Measurements from ENCODE around the gene CGB1. TPM values are rescaled to one million over a fixed set of nuclear protein-coding genes. Genes with fewer than 3 reads are reported as not detected.

CGB1 gene
- total RNA-seq, 1 donor from 2014 or later = not detected

DNA sequence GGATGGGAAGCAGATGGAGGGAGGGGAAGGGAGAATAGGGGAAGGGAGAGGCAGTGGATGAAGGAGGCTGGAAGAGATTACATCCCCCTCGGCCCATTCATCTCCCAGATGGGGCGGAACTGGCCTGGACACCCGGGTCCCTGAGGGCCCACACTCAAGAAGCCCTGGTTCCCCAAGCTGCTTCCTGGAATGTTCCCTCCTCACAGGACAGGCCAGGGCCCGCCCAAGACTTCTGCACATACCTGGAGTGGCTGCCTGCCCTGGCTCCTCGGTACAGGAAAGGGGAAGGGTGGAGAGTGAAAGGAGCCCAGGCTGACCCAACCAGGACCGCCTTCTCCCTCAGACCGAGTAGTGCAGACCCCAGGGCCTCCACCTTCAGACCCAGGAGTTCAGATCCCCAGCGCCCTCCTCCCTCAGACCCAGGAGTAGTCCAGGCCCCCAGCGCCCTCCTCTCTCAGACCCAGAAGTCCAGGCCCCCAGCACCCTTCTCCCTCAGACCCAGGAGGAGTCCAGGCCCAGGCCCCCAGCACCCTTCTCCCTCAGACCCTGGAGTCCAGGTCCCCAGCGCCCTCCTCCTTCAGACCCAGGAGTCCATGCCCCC is 27.4 kb upstream of the CGB1 start:
- H3K4me1 Mint-ChIP-seq = no peaks in the 10 kb centered on the region
- intact Hi-C loops (cut with micrococcal nuclease) = no loop called here
- CTCF ChIA-PET = no interaction called here
- TF ChIP-seq, protein P1, sequence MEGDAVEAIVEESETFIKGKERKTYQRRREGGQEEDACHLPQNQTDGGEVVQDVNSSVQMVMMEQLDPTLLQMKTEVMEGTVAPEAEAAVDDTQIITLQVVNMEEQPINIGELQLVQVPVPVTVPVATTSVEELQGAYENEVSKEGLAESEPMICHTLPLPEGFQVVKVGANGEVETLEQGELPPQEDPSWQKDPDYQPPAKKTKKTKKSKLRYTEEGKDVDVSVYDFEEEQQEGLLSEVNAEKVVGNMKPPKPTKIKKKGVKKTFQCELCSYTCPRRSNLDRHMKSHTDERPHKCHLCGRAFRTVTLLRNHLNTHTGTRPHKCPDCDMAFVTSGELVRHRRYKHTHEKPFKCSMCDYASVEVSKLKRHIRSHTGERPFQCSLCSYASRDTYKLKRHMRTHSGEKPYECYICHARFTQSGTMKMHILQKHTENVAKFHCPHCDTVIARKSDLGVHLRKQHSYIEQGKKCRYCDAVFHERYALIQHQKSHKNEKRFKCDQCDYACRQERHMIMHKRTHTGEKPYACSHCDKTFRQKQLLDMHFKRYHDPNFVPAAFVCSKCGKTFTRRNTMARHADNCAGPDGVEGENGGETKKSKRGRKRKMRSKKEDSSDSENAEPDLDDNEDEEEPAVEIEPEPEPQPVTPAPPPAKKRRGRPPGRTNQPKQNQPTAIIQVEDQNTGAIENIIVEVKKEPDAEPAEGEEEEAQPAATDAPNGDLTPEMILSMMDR (IDR thresholded peaks at IDR 0.05) = no peak
- POLR2A ChIA-PET = no interaction called here
- no peaks in the 10 kb centered on the region for H3K9me3 Mint-ChIP-seq
- peaks cover 42% of the 10 kb centered on the region for H3K27me3 Mint-ChIP-seq
- ATAC-seq (ENCODE audit: low read depth) = no peak
- no peak overlapping the region for H3K4me3 Mint-ChIP-seq
- no peaks in the 10 kb centered on the region for H3K36me3 Mint-ChIP-seq (ENCODE audit: low read depth)
- H3K27ac Mint-ChIP-seq = no peak overlapping the region
- DNase-seq = no peak

DNA sequence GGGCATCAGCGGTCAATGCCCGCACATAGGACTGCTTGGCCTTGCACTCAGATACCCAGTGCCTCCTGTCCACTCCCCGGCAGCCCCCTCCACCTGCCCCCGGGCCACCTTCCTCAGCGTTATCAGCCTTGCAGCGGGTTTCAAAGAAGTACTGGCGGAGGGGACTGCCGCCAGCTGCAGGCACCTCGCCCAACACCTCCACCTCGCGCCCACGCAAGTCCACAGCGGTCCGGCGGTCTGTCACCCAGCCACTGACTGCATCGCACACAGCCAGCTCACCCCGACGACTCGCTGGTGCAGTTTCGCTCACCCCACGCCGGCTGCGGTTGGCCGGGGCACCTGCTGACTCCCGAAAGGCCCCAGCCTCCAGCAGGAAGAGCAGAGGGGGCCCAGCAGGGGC is 24.8 kb upstream of the CGB1 start:
- POLR2A ChIA-PET = no interaction called here
- CTCF ChIA-PET = no interaction called here
- Mint-ChIP-seq H3K4me1 (peaks cover 17% of the 10 kb centered on the region), H3K4me3 (no peak overlapping the region), H3K9me3 (no peaks in the 10 kb centered on the region), H3K36me3 (ENCODE audit: low read depth) (no peaks in the 10 kb centered on the region), H3K27me3 (peaks cover 43% of the 10 kb centered on the region), H3K27ac (no peak overlapping the region)
- no peak for ATAC-seq (ENCODE audit: low read depth)
- intact Hi-C loops (cut with micrococcal nuclease) = no loop called here
- no peak for DNase-seq
- TF ChIP-seq, protein P1 (IDR thresholded peaks at IDR 0.05) = no peak

DNA sequence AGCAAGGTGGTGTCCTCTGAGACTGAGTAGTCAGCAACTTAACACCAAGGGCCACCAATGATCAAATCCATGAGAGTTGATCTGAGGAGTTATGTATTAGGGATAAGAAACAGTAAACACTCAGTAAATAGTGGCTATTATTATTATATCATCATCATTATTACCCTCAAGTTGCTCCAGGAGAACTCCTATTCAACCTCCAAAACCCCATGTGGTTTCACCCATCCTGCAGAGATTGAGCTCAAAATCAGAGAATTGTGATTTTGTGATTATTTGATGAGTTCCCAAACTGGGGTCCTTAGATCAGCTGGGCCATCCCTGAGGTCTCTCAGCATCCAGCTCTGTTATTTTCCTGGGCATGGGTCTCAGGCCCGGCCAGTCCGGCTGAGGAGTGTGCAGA is 24.3 kb upstream of the CGB1 start:
- POLR2A ChIA-PET = no interaction called here
- no peak for DNase-seq
- H3K4me1 Mint-ChIP-seq = peaks cover 22% of the 10 kb centered on the region
- H3K27me3 Mint-ChIP-seq = peaks cover 39% of the 10 kb centered on the region
- ATAC-seq (ENCODE audit: low read depth) = no peak
- no peak overlapping the region for H3K4me3 Mint-ChIP-seq
- H3K9me3 Mint-ChIP-seq = no peaks in the 10 kb centered on the region
- CTCF ChIA-PET = no interaction called here
- H3K27ac Mint-ChIP-seq = no peak overlapping the region
- TF ChIP-seq, protein P1 (IDR thresholded peaks at IDR 0.05) = no peak
- intact Hi-C loops (cut with micrococcal nuclease) = no loop called here
- H3K36me3 Mint-ChIP-seq (ENCODE audit: low read depth) = no peaks in the 10 kb centered on the region

DNA sequence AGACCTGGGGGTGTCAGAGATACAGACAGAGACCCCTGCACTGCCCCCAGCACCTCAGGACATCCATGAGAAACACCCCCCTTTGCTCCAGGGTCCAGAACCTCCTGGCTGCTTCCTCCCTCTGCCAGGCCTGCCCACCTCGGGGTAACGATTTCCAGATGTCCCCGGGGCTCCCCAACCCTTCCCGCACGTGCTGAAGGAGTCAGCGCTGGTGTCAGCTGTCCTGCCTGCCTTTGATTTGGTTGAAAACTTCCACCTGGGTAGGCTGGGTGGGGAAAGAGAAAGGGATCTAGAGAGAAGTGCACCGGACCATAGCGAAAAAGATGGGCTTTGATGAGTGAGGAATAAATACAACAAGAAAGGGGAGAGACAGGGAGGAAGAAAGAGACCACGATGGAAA is 22.4 kb upstream of the CGB1 start:
- intact Hi-C loops (cut with micrococcal nuclease) = loop anchor here (5.0 kb wide), 1 partner anchor 42 kb away; the partner anchor contains the start of gene LHB
- DNase-seq (no peak), ATAC-seq (ENCODE audit: low read depth) (no peak)
- CTCF ChIA-PET = no interaction called here
- POLR2A ChIA-PET = no interaction called here
- no peaks in the 10 kb centered on the region for H3K9me3 Mint-ChIP-seq
- H3K27me3 Mint-ChIP-seq = peaks cover 33% of the 10 kb centered on the region
- no peak overlapping the region for H3K27ac Mint-ChIP-seq
- TF ChIP-seq, protein P1 (IDR thresholded peaks at IDR 0.05) = no peak
- H3K4me1 Mint-ChIP-seq = peaks cover 24% of the 10 kb centered on the region
- H3K4me3 Mint-ChIP-seq = no peak overlapping the region
- no peaks in the 10 kb centered on the region for H3K36me3 Mint-ChIP-seq (ENCODE audit: low read depth)

DNA sequence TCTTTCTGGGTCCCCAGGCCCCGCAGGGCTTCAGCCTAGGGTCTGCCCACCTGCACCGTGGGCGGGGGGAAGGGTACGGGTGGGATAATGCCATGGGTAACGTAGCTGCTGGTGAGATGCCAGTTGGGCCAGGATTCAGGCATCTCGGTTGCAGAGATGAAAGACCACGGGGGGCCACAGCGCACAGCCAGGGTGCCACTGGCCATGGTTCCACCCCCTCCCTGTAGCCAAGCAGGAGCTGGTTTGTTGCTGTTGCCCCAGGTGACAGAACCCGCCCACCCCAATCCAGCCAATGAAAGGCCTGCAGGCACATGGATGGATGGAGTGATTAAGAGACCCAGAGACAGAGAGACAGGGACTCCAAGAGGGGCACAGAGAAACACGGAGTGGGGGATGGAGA is 21.9 kb upstream of the CGB1 start:
- Mint-ChIP-seq H3K4me3 (no peak overlapping the region), H3K36me3 (ENCODE audit: low read depth) (no peaks in the 10 kb centered on the region)
- intact Hi-C loops (cut with micrococcal nuclease) = loop anchor here (5.0 kb wide), 1 partner anchor 41 kb away; the partner anchor contains the start of gene LHB

More for the DNA sequence above, 21.9 kb upstream of the CGB1 start:
- ATAC-seq (ENCODE audit: low read depth) (no peak), DNase-seq (no peak)
- Mint-ChIP-seq H3K27ac (no peak overlapping the region), H3K27me3 (peaks cover 35% of the 10 kb centered on the region), H3K9me3 (no peaks in the 10 kb centered on the region), H3K4me1 (peaks cover 24% of the 10 kb centered on the region)
- ChIA-PET CTCF (no interaction called here), POLR2A (no interaction called here)
- TF ChIP-seq, protein P1 (IDR thresholded peaks at IDR 0.05) = no peak
